K562 (cell line): ENCODE measurements around the gene JPT2. TPM values are rescaled to one million over a fixed set of nuclear protein-coding genes. Genes with fewer than 3 reads are reported as not detected.

Experiments
- CBX1 ChIP-seq: sonication (generic); IDR thresholded peaks from 2 replicates; pipeline ENCODE4 v1.6.1; 2016; ENCODE audit warnings: antibody characterized with exemption, low read depth, mild to moderate bottlenecking
- ELF1 ChIP-seq: fragments of 200-800 bp; sonication (Bioruptor generic); IDR thresholded peaks from 2 replicates; pipeline ENCODE4 v1.6.1; 2016; ENCODE audit warnings: missing genetic modification characterization, missing compliant biosample characterization
- EP400 ChIP-seq: fragments of 450-650 bp; IDR thresholded peaks from 2 replicates; pipeline ENCODE4 v1.6.1; 2017; ENCODE audit warnings: antibody characterized with exemption, mild to moderate bottlenecking, moderate library complexity
- FOXA3 ChIP-seq, 2 experiments: fragments of 450-650 bp in 1 of 2; sonication (generic) in 1 of 2; formaldehyde crosslinking; IDR thresholded peaks in 1 of 2; conservative IDR thresholded peaks in 1 of 2; 2 replicates each; pipeline versions ENCODE4 v1.4.0 to v1.8.0; 2020 to 2022; ENCODE audit warnings: mild to moderate bottlenecking in 2 of 2, missing genetic modification reagents in 1 of 2
- HNRNPL ChIP-seq: fragments of 200-400 bp; formaldehyde crosslinking; IDR thresholded peaks from 2 replicates; pipeline ENCODE4 v1.6.1; 2017; ENCODE audit warnings: low read depth, mild to moderate bottlenecking, low read length
- L3MBTL2 ChIP-seq: fragments of 450-650 bp; IDR thresholded peaks from 2 replicates; pipeline ENCODE4 v1.6.1; 2016; ENCODE audit warnings: mild to moderate bottlenecking, moderate library complexity
- MBD2 ChIP-seq: sonication (generic); IDR thresholded peaks from 2 replicates; pipeline ENCODE4 v1.6.1; 2016; ENCODE audit warnings: low read depth, borderline replicate concordance
- MTA2 ChIP-seq: fragments of 450-650 bp; IDR thresholded peaks from 2 replicates; pipeline ENCODE4 v1.6.1; 2016; ENCODE audit warnings: low read depth
- NONO ChIP-seq, 2 experiments: fragments of 200-400 bp in 1 of 2; fragments of 450-650 bp in 1 of 2; formaldehyde crosslinking in 1 of 2; IDR thresholded peaks; 2 replicates each; pipeline ENCODE4 v1.6.1; 2017; ENCODE audit warnings: low read depth in 2 of 2, mild to moderate bottlenecking in 2 of 2, moderate library complexity in 2 of 2, low read length in 1 of 2
- NR2C2 ChIP-seq, 2 experiments: fragments of 200-800 bp in 1 of 2; sonication (Bioruptor generic) in 1 of 2; sonication (generic) in 1 of 2; formaldehyde crosslinking in 1 of 2; IDR thresholded peaks; 2 replicates each; pipeline versions ENCODE4 v1.6.1 to v1.8.0; 2016 to 2022; ENCODE audit warnings: mild to moderate bottlenecking in 1 of 2, missing compliant biosample characterization in 1 of 2, missing genetic modification characterization in 1 of 2, missing genetic modification reagents in 1 of 2
- POLR2A ChIP-seq: fragments of 450-650 bp; conservative IDR thresholded peaks from 2 replicates; pipeline ENCODE4 v1.6.1; 2016
- POLR3G ChIP-seq: IDR thresholded peaks from 2 replicates; pipeline ENCODE4 v1.6.1; 2011; ENCODE audit not compliant: insufficient read length, insufficient replicate concordance; ENCODE audit errors: extremely low read depth
- RHOXF2B ChIP-seq: fragments of 250-450 bp; sonication (Bioruptor Pico); conservative IDR thresholded peaks from 2 replicates; pipeline ENCODE4 v1.5.1; 2021
- SREBF2 ChIP-seq: sonication (generic); formaldehyde crosslinking; IDR thresholded peaks from 2 replicates; pipeline ENCODE4 v1.4.0; 2020; ENCODE audit warnings: mild to moderate bottlenecking, missing genetic modification reagents
- TARDBP ChIP-seq: fragments of 450-650 bp; IDR thresholded peaks from 2 replicates; pipeline ENCODE4 v1.6.1; 2016
- polyA plus RNA-seq, 8 experiments: library from polyadenylated mRNA; depleted of rRNA in 4 of 8; stranded (reverse) in 5 of 8; unstranded in 3 of 8; fragments of >200 nt; fragmentation: Nextera tagmentation in 2 of 8; fragmentation: Illumina TruSeq in 1 of 8; extraction: Ambion mirVana in 2 of 8; extraction: Trizol in 1 of 8; gene quantifications; 2 replicates each; pipeline versions ENCODE4 v1.2.1 to v1.2.3, GENCODE V29; 2011 to 2014; ENCODE audit warnings: inconsistent platforms in 1 of 8, missing spikeins in 1 of 8
- total RNA-seq, 7 experiments: library from RNA; depleted of rRNA in 6 of 7; stranded (reverse); fragments of >200 nt in 6 of 7; fragmentation: Illumina TruSeq in 2 of 7; extraction: Trizol in 2 of 7; gene quantifications; 2 replicates each; pipeline versions ENCODE4 v1.2.1 to v1.2.3, GENCODE V29; 2011 to 2021; ENCODE audit warnings: low replicate concordance in 1 of 7
- TF ChIP-seq, protein P1 (sequence below): fragments of 450-650 bp; IDR thresholded peaks from 2 replicates; pipeline ENCODE4 v1.6.1; 2016; ENCODE audit warnings: antibody characterized with exemption
- TF ChIP-seq, protein P2 (sequence below): sonication (generic); formaldehyde crosslinking; IDR thresholded peaks from 2 replicates; pipeline ENCODE4 v1.8.0; 2022; ENCODE audit warnings: missing genetic modification reagents, mild to moderate bottlenecking, moderate library complexity, borderline replicate concordance
- TF ChIP-seq, protein P3 (sequence below): fragments of 450-650 bp; formaldehyde crosslinking; conservative IDR thresholded peaks from 2 replicates; pipeline ENCODE4 v1.4.0; 2022; ENCODE audit warnings: mild to moderate bottlenecking, missing genetic modification characterization
- TF ChIP-seq, protein P4 (sequence below): fragments of 450-650 bp; IDR thresholded peaks from 2 replicates; pipeline ENCODE4 v1.6.1; 2016; ENCODE audit warnings: missing biosample characterization, missing genetic modification characterization
- TF ChIP-seq, protein P5 (sequence below): sonication (generic); formaldehyde crosslinking; IDR thresholded peaks from 2 replicates; pipeline ENCODE4 v1.8.0; 2022; ENCODE audit warnings: mild to moderate bottlenecking, missing genetic modification reagents, borderline replicate concordance
- TF ChIP-seq, protein P6 (sequence below): sonication (generic); IDR thresholded peaks from 2 replicates; pipeline ENCODE4 v1.6.1; 2016

JPT2 gene
- total and polyA plus RNA-seq, 9 of the 15 experiments (the other 6 are each of a cell fraction or from before 2014, with no cell fraction given) = 25.5 to 133 (median 106) TPM

DNA sequence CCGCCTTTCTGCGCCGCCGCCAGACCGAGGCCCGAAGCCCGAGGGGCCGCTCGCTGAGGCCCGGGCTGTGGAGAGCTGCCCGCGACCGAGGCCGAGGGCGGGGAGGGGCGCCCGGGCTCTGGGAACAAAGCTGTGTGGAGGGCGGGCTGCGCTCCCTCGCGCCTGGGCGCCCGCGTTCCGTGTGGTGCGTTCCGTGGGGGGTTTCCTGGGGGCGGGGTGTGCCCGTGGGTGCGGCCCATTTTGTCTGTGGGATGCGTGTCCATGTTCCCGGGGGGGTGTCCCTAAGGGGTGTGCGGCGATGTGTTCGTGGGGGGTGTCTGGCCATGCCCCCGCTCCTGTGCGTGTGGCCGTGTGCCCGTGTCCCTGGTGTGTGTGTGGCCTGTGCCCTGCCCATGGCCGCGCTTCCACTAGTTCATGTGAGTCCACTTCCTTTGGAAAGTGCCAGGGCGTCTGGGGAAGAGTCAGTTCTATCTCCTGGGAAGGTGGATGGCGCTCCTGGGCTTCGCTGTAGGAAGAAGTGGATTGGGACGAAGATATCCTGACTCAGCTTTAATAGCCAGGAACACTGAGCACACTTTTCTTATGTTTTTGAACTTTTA, 520 bp downstream of the JPT2 start (continued):
- TF ChIP-seq, protein P1, sequence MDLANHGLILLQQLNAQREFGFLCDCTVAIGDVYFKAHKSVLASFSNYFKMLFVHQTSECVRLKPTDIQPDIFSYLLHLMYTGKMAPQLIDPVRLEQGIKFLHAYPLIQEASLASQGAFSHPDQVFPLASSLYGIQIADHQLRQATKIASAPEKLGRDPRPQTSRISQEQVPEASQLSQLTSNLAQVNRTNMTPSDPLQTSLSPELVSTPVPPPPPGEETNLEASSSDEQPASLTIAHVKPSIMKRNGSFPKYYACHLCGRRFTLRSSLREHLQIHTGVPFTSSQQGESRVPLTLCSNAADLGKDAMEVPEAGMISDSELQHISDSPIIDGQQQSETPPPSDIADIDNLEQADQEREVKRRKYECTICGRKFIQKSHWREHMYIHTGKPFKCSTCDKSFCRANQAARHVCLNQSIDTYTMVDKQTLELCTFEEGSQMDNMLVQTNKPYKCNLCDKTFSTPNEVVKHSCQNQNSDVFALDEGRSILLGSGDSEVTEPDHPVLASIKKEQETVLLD = peak; percentile 80
- TF ChIP-seq POLR3G = no peak
- no peak for TF ChIP-seq MTA2
- TF ChIP-seq, protein P2, sequence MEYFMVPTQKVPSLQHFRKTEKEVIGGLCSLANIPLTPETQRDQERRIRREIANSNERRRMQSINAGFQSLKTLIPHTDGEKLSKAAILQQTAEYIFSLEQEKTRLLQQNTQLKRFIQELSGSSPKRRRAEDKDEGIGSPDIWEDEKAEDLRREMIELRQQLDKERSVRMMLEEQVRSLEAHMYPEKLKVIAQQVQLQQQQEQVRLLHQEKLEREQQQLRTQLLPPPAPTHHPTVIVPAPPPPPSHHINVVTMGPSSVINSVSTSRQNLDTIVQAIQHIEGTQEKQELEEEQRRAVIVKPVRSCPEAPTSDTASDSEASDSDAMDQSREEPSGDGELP (CRISPR knock-in tag) = no peak
- TF ChIP-seq, protein P3, sequence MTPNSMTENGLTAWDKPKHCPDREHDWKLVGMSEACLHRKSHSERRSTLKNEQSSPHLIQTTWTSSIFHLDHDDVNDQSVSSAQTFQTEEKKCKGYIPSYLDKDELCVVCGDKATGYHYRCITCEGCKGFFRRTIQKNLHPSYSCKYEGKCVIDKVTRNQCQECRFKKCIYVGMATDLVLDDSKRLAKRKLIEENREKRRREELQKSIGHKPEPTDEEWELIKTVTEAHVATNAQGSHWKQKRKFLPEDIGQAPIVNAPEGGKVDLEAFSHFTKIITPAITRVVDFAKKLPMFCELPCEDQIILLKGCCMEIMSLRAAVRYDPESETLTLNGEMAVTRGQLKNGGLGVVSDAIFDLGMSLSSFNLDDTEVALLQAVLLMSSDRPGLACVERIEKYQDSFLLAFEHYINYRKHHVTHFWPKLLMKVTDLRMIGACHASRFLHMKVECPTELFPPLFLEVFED (CRISPR knock-in tag) = no peak
- no peak for TF ChIP-seq SREBF2
- TF ChIP-seq NR2C2 (CRISPR knock-in tag; IDR thresholded peaks at IDR 0.05) = no peak
- TF ChIP-seq NR2C2 (tag; IDR thresholded peaks at IDR 0.05) = no peak
- TF ChIP-seq, protein P4, sequence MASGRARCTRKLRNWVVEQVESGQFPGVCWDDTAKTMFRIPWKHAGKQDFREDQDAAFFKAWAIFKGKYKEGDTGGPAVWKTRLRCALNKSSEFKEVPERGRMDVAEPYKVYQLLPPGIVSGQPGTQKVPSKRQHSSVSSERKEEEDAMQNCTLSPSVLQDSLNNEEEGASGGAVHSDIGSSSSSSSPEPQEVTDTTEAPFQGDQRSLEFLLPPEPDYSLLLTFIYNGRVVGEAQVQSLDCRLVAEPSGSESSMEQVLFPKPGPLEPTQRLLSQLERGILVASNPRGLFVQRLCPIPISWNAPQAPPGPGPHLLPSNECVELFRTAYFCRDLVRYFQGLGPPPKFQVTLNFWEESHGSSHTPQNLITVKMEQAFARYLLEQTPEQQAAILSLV = no peak
- TF ChIP-seq, protein P5, sequence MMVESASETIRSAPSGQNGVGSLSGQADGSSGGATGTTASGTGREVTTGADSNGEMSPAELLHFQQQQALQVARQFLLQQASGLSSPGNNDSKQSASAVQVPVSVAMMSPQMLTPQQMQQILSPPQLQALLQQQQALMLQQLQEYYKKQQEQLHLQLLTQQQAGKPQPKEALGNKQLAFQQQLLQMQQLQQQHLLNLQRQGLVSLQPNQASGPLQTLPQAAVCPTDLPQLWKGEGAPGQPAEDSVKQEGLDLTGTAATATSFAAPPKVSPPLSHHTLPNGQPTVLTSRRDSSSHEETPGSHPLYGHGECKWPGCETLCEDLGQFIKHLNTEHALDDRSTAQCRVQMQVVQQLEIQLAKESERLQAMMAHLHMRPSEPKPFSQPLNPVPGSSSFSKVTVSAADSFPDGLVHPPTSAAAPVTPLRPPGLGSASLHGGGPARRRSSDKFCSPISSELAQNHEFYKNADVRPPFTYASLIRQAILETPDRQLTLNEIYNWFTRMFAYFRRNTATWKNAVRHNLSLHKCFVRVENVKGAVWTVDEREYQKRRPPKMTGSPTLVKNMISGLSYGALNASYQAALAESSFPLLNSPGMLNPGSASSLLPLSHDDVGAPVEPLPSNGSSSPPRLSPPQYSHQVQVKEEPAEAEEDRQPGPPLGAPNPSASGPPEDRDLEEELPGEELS (CRISPR knock-in tag) = no peak
- no peak for TF ChIP-seq ELF1
- peak; percentile 73 for TF ChIP-seq HNRNPL
- no peak for TF ChIP-seq RHOXF2B (CRISPR knock-in tag)
- TF ChIP-seq FOXA3 (CRISPR knock-in tag; conservative IDR thresholded peaks at IDR 0.05 in 1 of 2, IDR thresholded peaks at IDR 0.05 in 1 of 2) = no peak
- TF ChIP-seq, protein P6, sequence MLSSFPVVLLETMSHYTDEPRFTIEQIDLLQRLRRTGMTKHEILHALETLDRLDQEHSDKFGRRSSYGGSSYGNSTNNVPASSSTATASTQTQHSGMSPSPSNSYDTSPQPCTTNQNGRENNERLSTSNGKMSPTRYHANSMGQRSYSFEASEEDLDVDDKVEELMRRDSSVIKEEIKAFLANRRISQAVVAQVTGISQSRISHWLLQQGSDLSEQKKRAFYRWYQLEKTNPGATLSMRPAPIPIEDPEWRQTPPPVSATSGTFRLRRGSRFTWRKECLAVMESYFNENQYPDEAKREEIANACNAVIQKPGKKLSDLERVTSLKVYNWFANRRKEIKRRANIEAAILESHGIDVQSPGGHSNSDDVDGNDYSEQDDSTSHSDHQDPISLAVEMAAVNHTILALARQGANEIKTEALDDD = no peak
- TF ChIP-seq MBD2 = no peak
- no peak for TF ChIP-seq L3MBTL2
- no peak for TF ChIP-seq TARDBP
- no peak for TF ChIP-seq POLR2A
- TF ChIP-seq CBX1 = 0 out of 2 replicates have a peak, but pooled peaks have one; percentile 15
- TF ChIP-seq NONO (IDR thresholded peaks at IDR 0.05; ENCODE audit: low read depth in 2 of 2, low read length in 1 of 2) = peak in 1 of 2 experiments; percentile 6; a peak in 1 of 4 replicates
- TF ChIP-seq EP400 = peak; percentile 59; the same call in 1 of the 2 replicates
